Myocyte (in vitro differentiated cells): ENCODE results near the gene PODXL2. TPM values are rescaled to one million over a fixed set of nuclear protein-coding genes. Genes with fewer than 3 reads are reported as not detected.

Experiments used
- DNase-seq: peaks from one replicate; pipeline ENCODE4 v3.0.0-alpha.2; 2012; ENCODE audit warnings: low read depth
- total RNA-seq: library from RNA; depleted of rRNA; stranded (reverse); fragments of >200 nt; gene quantifications from 2 replicates; pipeline ENCODE4 v1.2.3, GENCODE V29; 2014

PODXL2 gene
- total RNA-seq, 1 donor from 2014 or later: 4.8 TPM

GRCh38 chr3:127628426-127628787 is 578 bp upstream of the PODXL2 start:
- DNase-seq: no peak

- no peak for DNase-seq
Observed at GRCh38 chr3:127629467-127630403, 750 bp downstream of the PODXL2 start.

GRCh38 chr3:127630811-127631714 is 2.1 kb downstream of the PODXL2 start:
- no peak for DNase-seq

GRCh38 chr3:127632035-127632820 is 3.2 kb downstream of the PODXL2 start:
- no peak for DNase-seq

- no peak for DNase-seq
Observed at GRCh38 chr3:127634653-127635052, 5.7 kb downstream of the PODXL2 start.

- DNase-seq: no peak
Observed at GRCh38 chr3:127637546-127637945, 8.6 kb downstream of the PODXL2 start.

GRCh38 chr3:127637971-127638370 is 9.0 kb downstream of the PODXL2 start:
- no peak for DNase-seq

GRCh38 chr3:127639173-127640041 is 10.4 kb downstream of the PODXL2 start:
- DNase-seq: peak; percentile 61

- DNase-seq: no peak
Observed at GRCh38 chr3:127640042-127640355, 11.0 kb downstream of the PODXL2 start.

GRCh38 chr3:127644641-127645370 is 15.8 kb downstream of the PODXL2 start:
- no peak for DNase-seq

- no peak for DNase-seq
Observed at GRCh38 chr3:127645371-127646015, 16.5 kb downstream of the PODXL2 start.

GRCh38 chr3:127646501-127647046 is 17.6 kb downstream of the PODXL2 start:
- no peak for DNase-seq

- no peak for DNase-seq
Observed at GRCh38 chr3:127647166-127647844, 18.3 kb downstream of the PODXL2 start.

GRCh38 chr3:127647845-127648204 is 18.8 kb downstream of the PODXL2 start:
- DNase-seq: no peak

- no peak for DNase-seq
Observed at GRCh38 chr3:127650236-127650635, 21.3 kb downstream of the PODXL2 start.

- DNase-seq: no peak
Observed at GRCh38 chr3:127651516-127652172, 22.7 kb downstream of the PODXL2 start.

- peak; percentile 71 for DNase-seq
Observed at GRCh38 chr3:127652246-127652995, 23.4 kb downstream of the PODXL2 start.
